IMR-90 (cell line): ENCODE data around the gene TM7SF2. TPM values are rescaled to one million over a fixed set of nuclear protein-coding genes. Genes with fewer than 3 reads are reported as not detected.

ENCODE experiments used
- ATAC-seq: fragments of 200-7000 bp; cut with Tn5 transposase; 2 replicates; pipeline ENCODE4 v1.9.1; 2020; ENCODE audit warnings: low read depth, mild to moderate bottlenecking, moderate library complexity
- BruUV-seq: library from RNA; stranded (reverse); fragments of 400-500 nt; replicated peaks from 2 replicates; lab custom pipeline; 2021; lab: Mats Ljungman, UMichigan
- CTCF ChIA-PET: fragments of 300-600 bp; formaldehyde crosslinking; extraction: SDS; loops from one replicate; lab custom pipeline; 2021; ENCODE audit warnings: antibody characterized with exemption; lab: Yijun Ruan, JAX
- POLR2A ChIA-PET: fragments of 300-600 bp; sonication (Branson Sonifier 250); formaldehyde crosslinking; loops from one replicate; lab custom pipeline; 2022; ENCODE audit warnings: antibody characterized with exemption; ENCODE audit not compliant: unreplicated experiment; lab: Charles Lee
- DNase-seq: peaks from one replicate; pipeline ENCODE4 v3.0.0; 2013
- H2AFZ ChIP-seq: replicated peaks from 2 replicates; pipeline ENCODE3; 2013; ENCODE audit warnings: low read length, mild to moderate bottlenecking; ENCODE audit not compliant: poor library complexity
- H2AK5ac ChIP-seq: 2 replicates; pipeline ENCODE4 v1.6.1; 2013; ENCODE audit warnings: low read depth, low read length, inconsistent platforms
- H2AK9ac ChIP-seq: replicated peaks from 2 replicates; pipeline ENCODE3; 2013; ENCODE audit warnings: mild to moderate bottlenecking, low read depth, low read length, moderate library complexity; ENCODE audit not compliant: poor library complexity
- H2BK120ac ChIP-seq: 2 replicates; pipeline ENCODE4 v1.6.1; 2013; ENCODE audit warnings: low read depth, low read length, inconsistent platforms
- H2BK15ac ChIP-seq: 3 replicates; pipeline ENCODE4 v1.6.1; 2013; ENCODE audit warnings: low read depth, low read length, inconsistent platforms
- H2BK20ac ChIP-seq: 2 replicates; pipeline ENCODE4 v1.6.1; 2013; ENCODE audit warnings: low read depth, mild to moderate bottlenecking, inconsistent platforms, low read length, moderate library complexity
- H2BK5ac ChIP-seq: 2 replicates; pipeline ENCODE4 v1.6.1; 2013; ENCODE audit warnings: mild to moderate bottlenecking, low read depth, low read length, inconsistent platforms; ENCODE audit not compliant: poor library complexity, severe bottlenecking
- H3K14ac ChIP-seq: replicated peaks from 2 replicates; pipeline ENCODE4 v1.6.1; 2013; ENCODE audit warnings: low read depth, low read length, inconsistent platforms
- H3K18ac ChIP-seq: 2 replicates; pipeline ENCODE4 v1.6.1; 2013; ENCODE audit warnings: low read depth, low read length, control low read depth
- H3K23ac ChIP-seq: 2 replicates; pipeline ENCODE4 v1.6.1; 2013; ENCODE audit warnings: low read depth, low read length, inconsistent platforms
- H3K27ac ChIP-seq: 2 replicates; pipeline ENCODE4 v1.5.1; 2013; ENCODE audit warnings: mild to moderate bottlenecking, control low read depth, low read length; ENCODE audit not compliant: insufficient read depth
- H3K27me3 ChIP-seq: 2 replicates; pipeline ENCODE4 v1.6.1; 2013; ENCODE audit warnings: low read length; ENCODE audit not compliant: control insufficient read depth, insufficient read depth
- H3K36me3 ChIP-seq: 2 replicates; pipeline ENCODE4 v1.6.1; 2013; ENCODE audit warnings: low read length, mixed read lengths; ENCODE audit not compliant: control insufficient read depth, insufficient read depth
- H3K4ac ChIP-seq: 2 replicates; pipeline ENCODE4 v1.6.1; 2013; ENCODE audit warnings: low read depth, low read length, inconsistent platforms
- H3K4me1 ChIP-seq: 2 replicates; pipeline ENCODE4 v1.6.1; 2013; ENCODE audit warnings: low read length, mixed read lengths; ENCODE audit not compliant: control insufficient read depth, insufficient read depth
- H3K4me2 ChIP-seq: 2 replicates; pipeline ENCODE4 v1.6.1; 2013; ENCODE audit warnings: low read depth, mild to moderate bottlenecking, control low read depth, low read length, moderate library complexity
- H3K4me3 ChIP-seq: 2 replicates; pipeline ENCODE4 v1.5.1; 2013; ENCODE audit warnings: low read depth, mild to moderate bottlenecking, control low read depth, low read length, moderate library complexity; ENCODE audit not compliant: insufficient read depth
- H3K56ac ChIP-seq: 2 replicates; pipeline ENCODE4 v1.6.1; 2013; ENCODE audit warnings: low read length, inconsistent platforms; ENCODE audit not compliant: insufficient read depth; ENCODE audit errors: extremely low read depth
- H3K79me1 ChIP-seq, 2 experiments: 2 replicates each; pipeline ENCODE4 v1.6.1; 2013; ENCODE audit warnings: low read length in 2 of 2, inconsistent platforms in 1 of 2, low read depth in 1 of 2
- H3K9ac ChIP-seq: 2 replicates; pipeline ENCODE4 v1.6.1; 2013; ENCODE audit warnings: low read depth, low read length, control low read depth
- H3K9me1 ChIP-seq: 2 replicates; pipeline ENCODE4 v1.6.1; 2013; ENCODE audit warnings: low read length, inconsistent platforms; ENCODE audit not compliant: insufficient read depth
- H3K9me3 ChIP-seq: 2 replicates; pipeline ENCODE4 v1.6.1; 2013; ENCODE audit warnings: low read length; ENCODE audit not compliant: control insufficient read depth, insufficient read depth
- H4K20me1 ChIP-seq: 2 replicates; pipeline ENCODE4 v1.6.1; 2013; ENCODE audit warnings: low read length, inconsistent platforms; ENCODE audit not compliant: insufficient read depth
- H4K5ac ChIP-seq: 2 replicates; pipeline ENCODE4 v1.6.1; 2013; ENCODE audit warnings: mild to moderate bottlenecking, low read depth, low read length, control low read depth
- H4K8ac ChIP-seq, 2 experiments: 2 replicates each; pipeline ENCODE4 v1.6.1; 2013; ENCODE audit warnings: low read depth in 2 of 2, low read length in 2 of 2, control low read depth in 1 of 2, inconsistent platforms in 1 of 2
- H4K91ac ChIP-seq: 2 replicates; pipeline ENCODE4 v1.6.1; 2013; ENCODE audit warnings: low read depth, low read length, inconsistent platforms; ENCODE audit not compliant: insufficient read depth
- BHLHE40 ChIP-seq: fragments of 150-350 bp; IDR thresholded peaks from 2 replicates; pipeline ENCODE4 v1.6.1; 2016; ENCODE audit warnings: mild to moderate bottlenecking, low read depth, low read length
- CEBPB ChIP-seq: IDR thresholded peaks from 2 replicates; pipeline ENCODE4 v1.6.1; 2012; ENCODE audit warnings: low read depth, low read length, improper control_type of control experiment
- CHD1 ChIP-seq: IDR thresholded peaks from 2 replicates; pipeline ENCODE4 v1.6.1; 2012; ENCODE audit warnings: low read depth, low read length, improper control_type of control experiment
- ELK1 ChIP-seq: fragments of 150-350 bp; IDR thresholded peaks from 2 replicates; pipeline ENCODE4 v1.6.1; 2016; ENCODE audit warnings: low read depth, mild to moderate bottlenecking, low read length, moderate library complexity, borderline replicate concordance
- FOS ChIP-seq: fragments of 150-350 bp; IDR thresholded peaks from 2 replicates; pipeline ENCODE4 v1.6.1; 2016; ENCODE audit warnings: low read depth, low read length
- MAFK ChIP-seq: IDR thresholded peaks from 2 replicates; pipeline ENCODE4 v1.6.1; 2012; ENCODE audit warnings: low read depth, low read length, improper control_type of control experiment
- MAZ ChIP-seq: IDR thresholded peaks from 2 replicates; pipeline ENCODE4 v1.6.1; 2012; ENCODE audit warnings: low read depth, mild to moderate bottlenecking, low read length, improper control_type of control experiment, moderate library complexity, borderline replicate concordance
- MXI1 ChIP-seq: IDR thresholded peaks from 2 replicates; pipeline ENCODE4 v1.6.1; 2012; ENCODE audit warnings: low read depth, mild to moderate bottlenecking, low read length, moderate library complexity, borderline replicate concordance
- NFE2L2 ChIP-seq: fragments of 150-350 bp; IDR thresholded peaks from 2 replicates; pipeline ENCODE4 v1.6.1; 2016; ENCODE audit warnings: low read depth, mild to moderate bottlenecking, low read length
- POLR2A ChIP-seq: IDR thresholded peaks from 2 replicates; pipeline ENCODE4 v1.6.1; 2012; ENCODE audit warnings: mild to moderate bottlenecking, low read depth, low read length
- RAD21 ChIP-seq: IDR thresholded peaks from 2 replicates; pipeline ENCODE4 v1.6.1; 2012; ENCODE audit warnings: low read length, improper control_type of control experiment
- RCOR1 ChIP-seq: IDR thresholded peaks from 2 replicates; pipeline ENCODE4 v1.6.1; 2012; ENCODE audit warnings: mild to moderate bottlenecking, low read length, improper control_type of control experiment; ENCODE audit not compliant: insufficient replicate concordance
- RFX5 ChIP-seq: IDR thresholded peaks from 2 replicates; pipeline ENCODE4 v1.8.0; 2012; ENCODE audit warnings: low read depth, mild to moderate bottlenecking, low read length, moderate library complexity
- SMC3 ChIP-seq: fragments of 150-350 bp; IDR thresholded peaks from 2 replicates; pipeline ENCODE4 v1.6.1; 2016; ENCODE audit warnings: low read depth, mild to moderate bottlenecking, antibody characterized with exemption, low read length, moderate library complexity
- USF2 ChIP-seq: fragments of 150-350 bp; IDR thresholded peaks from 2 replicates; pipeline ENCODE4 v1.6.1; 2017; ENCODE audit warnings: mild to moderate bottlenecking, antibody characterized with exemption, low read length, low read depth
- WGBS, 2 experiments: methylation state at CpG; one replicate each; pipeline versions ENCODE4 v1.1.5 to v1.1.7; 2013; ENCODE audit warnings: missing lambda C conversion rate in 2 of 2; ENCODE audit not compliant: insufficient read length in 1 of 2; ENCODE audit errors: extremely low coverage in 2 of 2; 5-methylcytosine and 5-hydroxymethylcytosine counted together
- dilution Hi-C: fragments of 300-500 bp; cut with HindIII; formaldehyde crosslinking; loops from one replicate; pipeline ENCODE4 v1.14.3; 2018; ENCODE audit warnings: low sequenced_read_pairs; ENCODE audit not compliant: unreplicated experiment
- in situ Hi-C: fragments of 300-500 bp; cut with MboI; formaldehyde crosslinking; loops from 3 replicates; pipeline ENCODE4 v1.14.3; 2019; ENCODE audit warnings: low sequenced_read_pairs, inconsistent platforms, mixed read lengths
- intact Hi-C: fragments of 100-400 bp; cut with micrococcal nuclease; formaldehyde crosslinking; loops from 2 replicates; pipeline ENCODE4 v1.10.0; 2022
- polyA plus RNA-seq, 3 experiments: library from polyadenylated mRNA; depleted of rRNA; stranded (reverse); fragments of >200 nt; gene quantifications; 2 replicates each; pipeline ENCODE4 v1.2.3, GENCODE V29; 2012; ENCODE audit warnings: low replicate concordance in 1 of 3
- total RNA-seq: library from RNA; depleted of rRNA; stranded (reverse); fragments of >200 nt; gene quantifications from 2 replicates; pipeline ENCODE4 v1.2.3, GENCODE V29; 2012
- TF ChIP-seq, protein P1 (sequence below): conservative IDR thresholded peaks from 2 replicates; pipeline ENCODE4 v1.5.1; 2012; ENCODE audit warnings: mild to moderate bottlenecking, low read depth, low read length, improper control_type of control experiment

Gene TM7SF2
- total and polyA plus RNA-seq, 2 of the 4 experiments (the other 2 are of a cell fraction), result 5.7 to 7.6 TPM

DNA sequence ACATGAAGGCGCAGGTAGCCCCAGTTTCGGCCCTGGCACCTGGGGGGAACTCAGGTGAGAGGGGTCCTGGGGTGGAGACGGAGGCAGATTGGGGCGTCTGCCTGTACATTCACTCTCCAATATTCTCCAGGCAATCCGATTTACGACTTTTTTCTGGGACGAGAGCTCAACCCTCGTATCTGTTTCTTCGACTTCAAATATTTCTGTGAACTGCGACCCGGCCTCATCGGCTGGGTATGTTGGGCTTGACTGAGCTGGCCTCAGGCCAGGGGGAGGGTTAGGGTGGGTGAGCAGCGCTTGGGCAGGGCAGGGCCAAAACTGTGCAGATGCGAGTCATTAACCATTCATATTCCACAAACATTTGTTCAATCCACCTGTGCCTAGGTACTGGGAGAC lies 1.7 kb downstream of the TM7SF2 start:
- intact Hi-C loops (loop anchor here (5.0 kb wide), 1 partner anchor 139 kb away; no protein-coding TSS in a partner anchor), in situ Hi-C loops (no loop called here), dilution Hi-C loops (no loop called here)
- Histone ChIP-seq H2AK5ac (no peak overlapping the region), H3K4me1 (peaks cover 20% of the 10 kb centered on the region), H2BK120ac (no peak overlapping the region), H3K56ac (no peak overlapping the region), H3K27me3 (no peaks in the 10 kb centered on the region), H3K9ac (0 out of 2 replicates have a peak overlapping the region, but pooled peaks have one; percentile 16), H2BK20ac (no peak overlapping the region), H2AFZ (peak overlapping the region; percentile 95), H4K20me1 (peaks cover 11% of the 10 kb centered on the region; the same call in 1 of the 2 replicates), H2BK15ac (no peak overlapping the region), H3K14ac (no peak overlapping the region), H3K9me1 (0 out of 2 replicates have a peak, but pooled peaks cover 2% of the 10 kb centered on the region), H3K36me3 (peaks cover 9% of the 10 kb centered on the region), H3K18ac (no peak overlapping the region), H2AK9ac (peak overlapping the region; percentile 92), H3K9me3 (no peaks in the 10 kb centered on the region), H3K23ac (no peak overlapping the region), H3K4ac (0 out of 2 replicates have a peak overlapping the region, but pooled peaks have one; percentile 38), H3K79me1 (peaks cover 0 to 29% of the 10 kb centered on the region in 2 experiments), H3K27ac (no peak overlapping the region), H2BK5ac (no peak overlapping the region), H3K4me3 (no peak overlapping the region), H4K5ac (no peak overlapping the region; the same call in 1 of the 2 replicates), H4K8ac (peak overlapping the region in 1 of 2 experiments; percentile 88; a peak in 2 of 4 replicates), H4K91ac (no peak overlapping the region), H3K4me2 (peak overlapping the region; percentile 88)
- ChIA-PET CTCF (interaction anchor here (0.6 to 3.5 kb wide), 3 partner anchors 15 to 598 kb away, joined by 3 to 15 read pairs (median 3); partner anchors contain the start of gene SAC3D1), POLR2A (no interaction called here)
- BruUV-seq, result no TSS peak
- ATAC-seq (no peak), DNase-seq (no peak)
- TF ChIP-seq ELK1, result no peak
- no peak for TF ChIP-seq RAD21
- TF ChIP-seq, protein P1, sequence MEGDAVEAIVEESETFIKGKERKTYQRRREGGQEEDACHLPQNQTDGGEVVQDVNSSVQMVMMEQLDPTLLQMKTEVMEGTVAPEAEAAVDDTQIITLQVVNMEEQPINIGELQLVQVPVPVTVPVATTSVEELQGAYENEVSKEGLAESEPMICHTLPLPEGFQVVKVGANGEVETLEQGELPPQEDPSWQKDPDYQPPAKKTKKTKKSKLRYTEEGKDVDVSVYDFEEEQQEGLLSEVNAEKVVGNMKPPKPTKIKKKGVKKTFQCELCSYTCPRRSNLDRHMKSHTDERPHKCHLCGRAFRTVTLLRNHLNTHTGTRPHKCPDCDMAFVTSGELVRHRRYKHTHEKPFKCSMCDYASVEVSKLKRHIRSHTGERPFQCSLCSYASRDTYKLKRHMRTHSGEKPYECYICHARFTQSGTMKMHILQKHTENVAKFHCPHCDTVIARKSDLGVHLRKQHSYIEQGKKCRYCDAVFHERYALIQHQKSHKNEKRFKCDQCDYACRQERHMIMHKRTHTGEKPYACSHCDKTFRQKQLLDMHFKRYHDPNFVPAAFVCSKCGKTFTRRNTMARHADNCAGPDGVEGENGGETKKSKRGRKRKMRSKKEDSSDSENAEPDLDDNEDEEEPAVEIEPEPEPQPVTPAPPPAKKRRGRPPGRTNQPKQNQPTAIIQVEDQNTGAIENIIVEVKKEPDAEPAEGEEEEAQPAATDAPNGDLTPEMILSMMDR, result no peak
- TF ChIP-seq CHD1, result no peak
- no peak for TF ChIP-seq RCOR1
- no peak for TF ChIP-seq MAZ
- TF ChIP-seq MXI1, result no peak
- TF ChIP-seq MAFK, result no peak
- TF ChIP-seq USF2, result no peak
- TF ChIP-seq NFE2L2, result no peak
- TF ChIP-seq BHLHE40, result no peak
- TF ChIP-seq POLR2A, result no peak
- no peak for TF ChIP-seq RFX5
- no peak for TF ChIP-seq CEBPB
- no peak for TF ChIP-seq SMC3
- no peak for TF ChIP-seq FOS
- WGBS, 2 experiments, result no CpG with 5 or more reads among the region's 14 CpGs
